ENCODE measurements around the gene FER1L5.

The FER1L5 gene

DNA sequence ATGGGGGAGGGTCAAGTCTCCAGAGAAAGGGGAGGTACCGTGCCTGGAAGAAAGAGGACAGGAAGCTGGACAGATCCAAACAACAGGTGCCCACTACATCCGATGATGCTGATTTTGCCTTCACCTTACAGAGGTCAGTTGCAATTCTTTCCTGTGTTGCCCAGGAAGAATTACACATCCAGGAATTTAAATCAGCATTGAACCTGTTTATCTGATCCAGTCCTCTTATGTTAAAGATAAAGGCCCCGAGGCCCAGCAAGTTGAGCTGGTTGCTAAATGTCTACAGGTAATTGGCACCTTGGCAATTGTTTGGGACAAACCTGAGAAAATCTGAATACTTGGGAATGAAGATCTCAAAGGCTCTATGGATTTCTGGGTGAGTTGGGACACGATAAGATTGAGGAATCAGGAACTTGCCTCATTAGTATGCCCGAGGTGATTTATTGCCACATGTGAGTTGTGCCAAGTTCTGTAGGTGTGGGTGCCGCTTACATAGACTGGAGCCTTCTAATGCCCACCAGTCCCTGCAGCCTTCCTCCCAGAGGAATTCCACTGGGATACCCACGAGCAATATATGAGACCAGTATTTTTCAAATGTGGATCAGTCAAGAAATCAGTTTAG, 111.2 kb downstream of the FER1L5 start:
- no peak for FAIRE-seq

DNA sequence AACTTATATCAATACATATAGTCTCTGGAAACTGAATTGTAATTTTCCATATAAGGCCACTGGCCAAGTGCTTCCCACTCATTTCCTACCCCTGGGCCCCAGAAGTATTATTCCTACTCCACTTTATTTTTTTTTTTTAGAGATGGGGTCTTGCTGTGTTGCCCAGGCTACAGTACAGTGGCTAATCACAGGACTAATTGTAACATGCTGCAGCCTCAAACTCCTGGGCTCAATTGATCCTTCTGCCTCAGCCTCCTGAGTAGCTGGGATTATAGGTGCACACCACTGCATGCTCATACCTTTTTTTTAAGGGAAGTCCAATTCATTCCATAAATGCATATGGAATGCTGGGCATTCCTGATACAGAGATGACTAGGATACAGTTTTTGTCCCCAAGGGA, 111.8 kb downstream of the FER1L5 start:
- FAIRE-seq: no peak
